ENCODE measurements around the gene QSOX1. TPM values are rescaled to one million over a fixed set of nuclear protein-coding genes. Genes with fewer than 3 reads are reported as not detected.

Gene QSOX1
- total RNA-seq, 1 donor = 128 TPM

- no peak for TF ChIP-seq CTCF (IDR thresholded peaks at IDR 0.05; ENCODE audit: insufficient read depth, low read depth, low read length)
- DNase-seq (ENCODE audit: low read depth) = no peak
These were observed 61.4 kb downstream of the QSOX1 start for GRCh38 chr1:180215856-180216625.

DNA sequence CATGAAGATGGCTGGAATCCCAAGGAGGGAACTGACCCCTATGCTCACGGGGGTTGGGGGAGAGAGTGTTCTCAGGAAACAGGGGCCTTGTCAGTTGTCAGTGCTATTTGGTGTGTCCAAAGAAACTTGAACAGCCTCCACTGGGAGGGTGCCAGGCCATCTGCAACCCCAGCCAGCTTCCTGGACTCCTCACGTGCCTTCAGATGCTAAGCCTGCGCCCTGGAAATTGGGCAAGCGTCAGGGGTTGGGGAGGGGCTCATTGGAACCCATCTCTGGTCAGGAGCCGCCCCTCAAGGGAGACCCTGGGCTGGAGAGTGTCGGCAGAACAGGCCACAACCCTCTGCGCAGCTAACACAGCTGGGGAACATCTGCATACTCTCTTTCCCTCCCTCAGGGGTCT, 62.3 kb downstream of the QSOX1 start:
- no peak for TF ChIP-seq CTCF (IDR thresholded peaks at IDR 0.05; ENCODE audit: insufficient read depth, low read depth, low read length)

More at GRCh38 chr1:180215856-180216625, 61.4 kb downstream of the QSOX1 start:
- H3K4me3 ChIP-seq (ENCODE audit: low read depth, low read length) = no peak overlapping the region

DNA sequence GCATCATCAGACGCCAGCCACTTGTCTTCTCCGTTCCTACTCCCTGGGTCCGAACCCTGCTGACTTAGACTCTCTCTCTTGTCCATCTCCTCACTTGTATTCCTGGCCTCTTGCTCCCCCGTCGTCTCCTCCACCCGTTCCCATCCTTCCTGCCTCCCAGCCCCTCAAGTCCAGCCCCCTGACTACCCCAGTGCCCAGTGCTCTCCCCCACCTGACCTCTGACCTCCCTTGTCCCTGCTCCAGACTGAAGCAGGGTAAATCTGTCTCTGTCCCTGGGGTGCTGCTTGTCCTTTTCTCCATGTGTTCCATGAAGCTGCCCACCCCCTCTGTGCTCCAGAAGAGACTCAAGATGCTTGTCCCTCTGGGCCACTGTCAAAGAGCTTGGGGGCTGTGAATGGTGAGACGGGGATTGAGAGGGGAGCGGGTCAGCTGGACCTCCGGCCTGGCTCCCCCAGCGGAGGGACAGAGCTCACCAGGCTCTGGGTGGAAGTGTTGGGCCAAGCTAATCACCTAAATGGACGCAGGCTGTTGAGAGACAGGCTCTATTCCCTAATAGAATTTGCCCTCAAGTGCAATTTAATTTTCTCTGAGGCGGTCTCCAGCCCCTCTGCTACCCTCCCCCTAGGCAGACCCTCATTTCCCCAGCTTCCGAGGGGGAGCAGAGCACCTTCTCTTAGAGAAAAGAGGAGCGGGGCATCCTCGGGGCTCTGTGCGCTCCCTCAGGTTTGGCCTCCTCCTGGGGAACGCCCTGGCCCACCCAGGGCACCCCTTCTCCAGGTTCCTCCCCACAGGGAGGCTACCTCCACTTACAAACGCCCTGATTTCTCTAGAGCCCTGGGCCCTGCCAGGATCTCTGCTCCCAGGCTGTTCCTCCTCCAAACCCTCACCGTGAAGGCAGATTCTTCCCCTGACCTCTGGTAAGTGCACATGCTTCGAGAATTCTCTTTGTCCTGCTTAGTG, 64.4 kb downstream of the QSOX1 start:
- TF ChIP-seq CTCF (IDR thresholded peaks at IDR 0.05; ENCODE audit: insufficient read depth, low read depth, low read length) = no peak
- no peak overlapping the region for H3K4me3 ChIP-seq (ENCODE audit: low read depth, low read length)
- no peak for DNase-seq (ENCODE audit: low read depth)

More for the DNA sequence above, 62.3 kb downstream of the QSOX1 start:
- no peak for DNase-seq (ENCODE audit: low read depth)
- no peak overlapping the region for H3K4me3 ChIP-seq (ENCODE audit: low read depth, low read length)

DNA sequence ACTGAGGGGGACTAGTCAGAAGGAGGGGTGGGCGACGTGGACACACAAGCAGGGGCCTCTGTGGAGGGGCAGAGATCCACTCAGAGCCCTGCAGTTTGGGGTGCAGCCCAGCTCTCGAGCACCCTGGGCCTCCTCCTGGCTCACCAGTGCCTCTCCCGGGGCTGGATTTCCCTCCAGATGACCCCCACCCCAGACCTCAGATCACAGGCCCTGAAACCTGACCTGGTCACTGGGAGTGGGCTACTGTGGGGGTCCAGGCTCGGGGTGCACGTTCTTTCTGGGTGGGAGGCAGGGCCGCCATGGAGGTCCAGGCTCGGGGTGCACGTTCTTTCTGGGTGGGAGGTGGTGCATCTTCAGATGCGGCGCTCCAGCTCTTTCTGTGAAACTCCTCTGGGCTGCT, 65.1 kb downstream of the QSOX1 start:
- no peak for TF ChIP-seq CTCF (IDR thresholded peaks at IDR 0.05; ENCODE audit: insufficient read depth, low read depth, low read length)
- H3K4me3 ChIP-seq (ENCODE audit: low read depth, low read length) = no peak overlapping the region
- no peak for DNase-seq (ENCODE audit: low read depth)

DNA sequence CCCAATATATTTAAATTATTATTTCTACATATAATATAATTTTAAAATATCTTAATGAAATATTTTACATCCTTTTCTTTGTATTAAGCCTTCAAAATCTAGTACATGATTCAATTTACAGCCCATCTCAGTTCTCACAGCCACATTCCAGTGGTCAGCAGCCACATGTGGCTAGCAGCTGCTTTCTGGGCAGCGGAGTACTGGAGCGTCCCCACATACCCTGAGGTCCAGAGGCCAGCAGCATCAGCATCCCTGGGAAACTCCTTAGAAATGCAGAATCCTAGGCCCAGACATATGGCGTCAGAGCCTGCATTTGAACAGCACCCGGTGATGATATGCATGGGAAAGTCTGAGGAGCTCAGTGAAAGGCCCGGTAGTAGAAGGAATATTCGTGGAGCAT, 66.8 kb downstream of the QSOX1 start:
- no peak overlapping the region for H3K4me3 ChIP-seq (ENCODE audit: low read depth, low read length)
- TF ChIP-seq CTCF (IDR thresholded peaks at IDR 0.05; ENCODE audit: insufficient read depth, low read depth, low read length) = no peak
- peak; percentile 59 for DNase-seq (ENCODE audit: low read depth)

GRCh38 chr1:180224902-180225301, 70.2 kb downstream of the QSOX1 start:
- no peak for DNase-seq (ENCODE audit: low read depth)
- no peak overlapping the region for H3K4me3 ChIP-seq (ENCODE audit: low read depth, low read length)
- no peak for TF ChIP-seq CTCF (IDR thresholded peaks at IDR 0.05; ENCODE audit: insufficient read depth, low read depth, low read length)

Data from fibroblast of villous mesenchyme (primary cell).